Measurements from ENCODE around the gene CACNA1B. TPM values are rescaled to one million over a fixed set of nuclear protein-coding genes. Genes with fewer than 3 reads are reported as not detected.
A peak's percentile ranks its signal among the peaks of the same experiment; 100 is the strongest.

The CACNA1B gene
- polyA plus RNA-seq, 2 of the 4 experiments (the other 2 are of a cell fraction): 0.03 to 0.06 TPM

DNA sequence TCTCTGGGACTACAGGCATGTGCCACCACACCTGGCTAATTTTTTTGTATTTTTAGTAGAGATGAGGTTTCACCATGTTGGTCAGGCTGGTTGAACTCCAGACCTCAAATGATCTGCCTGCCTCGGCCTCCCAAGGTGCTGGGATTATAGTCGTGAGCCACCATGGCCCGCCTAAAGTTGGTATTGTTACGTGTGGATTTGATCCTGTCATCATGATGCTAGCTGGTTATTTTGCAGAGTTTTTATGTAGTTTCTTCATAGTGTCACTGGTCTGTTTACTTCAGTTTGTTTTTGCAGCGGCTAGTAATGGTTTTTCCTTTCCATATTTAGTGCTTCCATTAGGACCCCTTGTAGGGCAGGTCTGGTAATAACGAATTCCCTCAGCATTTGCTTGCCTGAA, 85.9 kb downstream of the CACNA1B start:
- ATAC-seq (no peak), DNase-seq (ENCODE audit: low read depth in 1 of 2, low spot score in 1 of 2) (no peak), FAIRE-seq (no peak)
- Histone ChIP-seq H3K4me3 (no peak overlapping the region), H3K4me1 (no peaks in the 10 kb centered on the region), H3K4me2 (no peak overlapping the region), H3K9me3 (no peaks in the 10 kb centered on the region; the same call in 1 of the 3 replicates), H3K27ac (no peak overlapping the region)
- ChIA-PET POLR2A (no interaction called here), CTCF (interaction anchor here (0.6 kb wide), 1 partner anchor 39 kb away, joined by 5 read pairs; no protein-coding TSS in a partner anchor)
- WGBS (ENCODE audit: missing lambda C conversion rate): 25% methylated on average over 6 of the region's 6 CpGs
- TF ChIP-seq ZSCAN20 (CRISPR knock-in tag; IDR thresholded peaks at IDR 0.05) (no peak), EHMT2 (IDR thresholded peaks at IDR 0.05; ENCODE audit: low read depth) (no peak), MYC (IDR thresholded peaks at IDR 0.05; ENCODE audit: borderline replicate concordance, low read length) (no peak), CHD4 (IDR thresholded peaks at IDR 0.05; ENCODE audit: borderline replicate concordance) (no peak), HOXB5 (CRISPR knock-in tag; IDR thresholded peaks at IDR 0.05) (no peak), MAZ (IDR thresholded peaks at IDR 0.05; ENCODE audit: borderline replicate concordance, low read depth, low read length) (no peak)
- TF ChIP-seq, protein P1, sequence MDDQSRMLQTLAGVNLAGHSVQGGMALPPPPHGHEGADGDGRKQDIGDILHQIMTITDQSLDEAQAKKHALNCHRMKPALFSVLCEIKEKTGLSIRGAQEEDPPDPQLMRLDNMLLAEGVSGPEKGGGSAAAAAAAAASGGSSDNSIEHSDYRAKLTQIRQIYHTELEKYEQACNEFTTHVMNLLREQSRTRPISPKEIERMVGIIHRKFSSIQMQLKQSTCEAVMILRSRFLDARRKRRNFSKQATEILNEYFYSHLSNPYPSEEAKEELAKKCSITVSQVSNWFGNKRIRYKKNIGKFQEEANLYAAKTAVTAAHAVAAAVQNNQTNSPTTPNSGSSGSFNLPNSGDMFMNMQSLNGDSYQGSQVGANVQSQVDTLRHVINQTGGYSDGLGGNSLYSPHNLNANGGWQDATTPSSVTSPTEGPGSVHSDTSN (IDR thresholded peaks at IDR 0.05): no peak
- TF ChIP-seq, protein P2, sequence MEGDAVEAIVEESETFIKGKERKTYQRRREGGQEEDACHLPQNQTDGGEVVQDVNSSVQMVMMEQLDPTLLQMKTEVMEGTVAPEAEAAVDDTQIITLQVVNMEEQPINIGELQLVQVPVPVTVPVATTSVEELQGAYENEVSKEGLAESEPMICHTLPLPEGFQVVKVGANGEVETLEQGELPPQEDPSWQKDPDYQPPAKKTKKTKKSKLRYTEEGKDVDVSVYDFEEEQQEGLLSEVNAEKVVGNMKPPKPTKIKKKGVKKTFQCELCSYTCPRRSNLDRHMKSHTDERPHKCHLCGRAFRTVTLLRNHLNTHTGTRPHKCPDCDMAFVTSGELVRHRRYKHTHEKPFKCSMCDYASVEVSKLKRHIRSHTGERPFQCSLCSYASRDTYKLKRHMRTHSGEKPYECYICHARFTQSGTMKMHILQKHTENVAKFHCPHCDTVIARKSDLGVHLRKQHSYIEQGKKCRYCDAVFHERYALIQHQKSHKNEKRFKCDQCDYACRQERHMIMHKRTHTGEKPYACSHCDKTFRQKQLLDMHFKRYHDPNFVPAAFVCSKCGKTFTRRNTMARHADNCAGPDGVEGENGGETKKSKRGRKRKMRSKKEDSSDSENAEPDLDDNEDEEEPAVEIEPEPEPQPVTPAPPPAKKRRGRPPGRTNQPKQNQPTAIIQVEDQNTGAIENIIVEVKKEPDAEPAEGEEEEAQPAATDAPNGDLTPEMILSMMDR (IDR thresholded peaks at IDR 0.05): no peak

DNA sequence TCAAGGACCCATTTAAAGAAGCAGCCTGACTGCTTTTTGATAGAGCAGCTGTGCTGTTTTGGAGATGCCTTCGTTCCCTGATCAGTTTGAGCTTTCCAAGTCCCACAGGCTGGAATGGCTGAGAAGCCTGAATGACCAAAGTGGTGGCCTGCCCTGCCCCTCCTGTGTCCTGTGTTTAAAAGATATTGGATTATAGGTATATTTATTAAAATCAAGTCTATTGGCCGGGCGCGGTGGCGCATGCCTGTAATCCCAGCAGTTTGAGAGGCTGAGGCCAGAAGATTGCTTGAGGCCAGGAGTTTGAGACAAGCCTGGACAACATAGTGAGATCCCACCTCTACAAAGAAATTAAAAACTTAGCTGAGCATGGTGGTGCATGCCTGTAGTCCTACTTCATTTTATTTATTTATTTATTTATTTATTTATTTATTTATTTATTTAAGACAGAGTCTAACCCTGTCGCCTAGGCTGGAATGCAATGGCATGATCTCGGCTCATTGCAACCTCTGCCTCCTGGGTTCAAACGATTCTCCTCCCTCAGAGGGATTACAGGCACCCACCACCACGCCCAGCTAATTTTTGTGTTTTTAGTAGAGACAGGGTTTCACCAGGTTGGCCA, 87.7 kb downstream of the CACNA1B start:
- peak; percentile 87 for TF ChIP-seq ZC3H11A (IDR thresholded peaks at IDR 0.05)
- TF ChIP-seq, protein P3, sequence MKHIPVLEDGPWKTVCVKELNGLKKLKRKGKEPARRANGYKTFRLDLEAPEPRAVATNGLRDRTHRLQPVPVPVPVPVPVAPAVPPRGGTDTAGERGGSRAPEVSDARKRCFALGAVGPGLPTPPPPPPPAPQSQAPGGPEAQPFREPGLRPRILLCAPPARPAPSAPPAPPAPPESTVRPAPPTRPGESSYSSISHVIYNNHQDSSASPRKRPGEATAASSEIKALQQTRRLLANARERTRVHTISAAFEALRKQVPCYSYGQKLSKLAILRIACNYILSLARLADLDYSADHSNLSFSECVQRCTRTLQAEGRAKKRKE (CRISPR knock-in tag; IDR thresholded peaks at IDR 0.05; ENCODE audit: low read depth): no peak
- H3K9me3 ChIP-seq: no peaks in the 10 kb centered on the region; the same call in 1 of the 3 replicates
- FAIRE-seq (no peak), DNase-seq (ENCODE audit: low read depth in 1 of 2, low spot score in 1 of 2) (no peak), ATAC-seq (no peak)
- CTCF ChIA-PET: interaction anchor here (0.6 to 1.0 kb wide), 2 partner anchors 11 to 12 kb away, joined by 3 to 4 read pairs; no protein-coding TSS in a partner anchor
- no peaks in the 10 kb centered on the region for H3K4me1 ChIP-seq
- H3K4me2 ChIP-seq: no peak overlapping the region
- 56% methylated on average over 9 of the region's 9 CpGs for WGBS (ENCODE audit: missing lambda C conversion rate)
- H3K27ac ChIP-seq: no peak overlapping the region
- POLR2A ChIA-PET: no interaction called here
- H3K4me3 ChIP-seq: no peak overlapping the region

DNA sequence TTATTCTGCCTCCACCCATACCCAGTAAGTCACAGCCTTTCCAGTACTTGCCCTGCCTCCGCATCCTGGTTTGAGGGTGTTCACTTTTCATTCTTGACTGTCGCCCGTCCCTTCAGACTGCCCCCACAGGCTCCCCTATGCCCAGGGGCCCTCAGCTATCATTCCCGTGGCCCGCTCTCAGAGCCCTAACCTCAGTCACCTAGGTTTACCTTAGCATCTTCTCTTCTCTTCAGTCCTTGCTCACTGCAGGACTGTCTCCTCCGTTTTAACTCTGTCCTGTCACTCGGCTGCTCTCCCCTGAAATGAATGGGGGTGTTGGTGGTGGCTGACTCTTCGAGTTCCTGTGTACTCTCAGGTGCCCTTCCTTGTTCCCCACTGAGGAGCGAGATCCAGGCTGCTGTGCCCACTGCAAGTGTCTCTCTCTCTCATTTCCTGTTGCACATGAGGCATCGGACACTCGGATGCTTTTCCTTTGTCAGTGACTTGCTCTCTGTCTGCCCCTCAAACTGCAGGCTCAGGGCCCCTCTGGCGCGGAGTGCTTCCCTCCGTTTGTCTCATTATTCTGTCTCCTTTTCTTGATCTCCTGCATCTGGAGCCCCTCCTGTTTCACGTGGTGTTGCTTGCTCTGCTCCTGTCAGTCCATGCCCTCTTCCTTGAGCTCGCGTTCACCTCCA, 89.8 kb downstream of the CACNA1B start:
- H3K4me1 ChIP-seq: no peaks in the 10 kb centered on the region
- WGBS (ENCODE audit: missing lambda C conversion rate): 59% methylated on average over 17 of the region's 17 CpGs
- ChIA-PET POLR2A (no interaction called here), CTCF (no interaction called here)
- DNase-seq (ENCODE audit: low read depth in 1 of 2, low spot score in 1 of 2): no peak
- FAIRE-seq: no peak
- H3K4me2 ChIP-seq: no peak overlapping the region
- H3K4me3 ChIP-seq: no peak overlapping the region
- H3K27ac ChIP-seq: no peak overlapping the region
- no peak for ATAC-seq
- TF ChIP-seq RARB (CRISPR knock-in tag; IDR thresholded peaks at IDR 0.05) (no peak), KDM5A (IDR thresholded peaks at IDR 0.05) (no peak), NR3C1 (IDR thresholded peaks at IDR 0.05) (no peak), CBX2 (IDR thresholded peaks at IDR 0.05; ENCODE audit: borderline replicate concordance, low read depth) (no peak), ZFP36 (IDR thresholded peaks at IDR 0.05; ENCODE audit: borderline replicate concordance, partially characterized antibody) (no peak), FOSB (CRISPR knock-in tag; IDR thresholded peaks at IDR 0.05) (no peak), EHMT2 (IDR thresholded peaks at IDR 0.05; ENCODE audit: low read depth) (no peak)
- no peaks in the 10 kb centered on the region; the same call in 2 of the 3 replicates for H3K9me3 ChIP-seq
